Activated T-cell treated with anti-CD3 and anti-CD28 coated beads, Interleukin-2, amount 50 U/mL, for 4 hours (primary cell): ENCODE data around the gene NTNG1. TPM values are rescaled to one million over a fixed set of nuclear protein-coding genes. Genes with fewer than 3 reads are reported as not detected.

Experiments
- ATAC-seq, 2 donors: fragments of 200-7000 bp; cut with Tn5 transposase; one replicate each; pipeline ENCODE4 v1.10.0; 2021
- DNase-seq: peaks from one replicate; pipeline ENCODE4 v3.0.0-alpha.2; 2020
- H3K27me3 Mint-ChIP-seq: one replicate; pipeline ENCODE4 v1.8.0; 2021; ENCODE audit warnings: low read depth, mixed read lengths
- H3K36me3 Mint-ChIP-seq: one replicate; pipeline ENCODE4 v1.8.0; 2022; ENCODE audit warnings: mixed read lengths; ENCODE audit not compliant: insufficient read depth
- H3K4me1 Mint-ChIP-seq: one replicate; pipeline ENCODE4 v1.8.0; 2021; ENCODE audit warnings: low read depth, mixed read lengths
- H3K4me3 Mint-ChIP-seq: one replicate; pipeline ENCODE4 v1.8.0; 2021; ENCODE audit warnings: mild to moderate bottlenecking, moderate library complexity, mixed read lengths
- H3K9me3 Mint-ChIP-seq: one replicate; pipeline ENCODE4 v1.8.0; 2021; ENCODE audit warnings: mixed read lengths
- total RNA-seq, 3 donors: library from RNA; stranded (reverse); gene quantifications; one replicate each; pipeline ENCODE4 v1.2.1, GENCODE V29; 2021

Gene NTNG1
- total RNA-seq, 3 donors from 2014 or later: not detected

DNA sequence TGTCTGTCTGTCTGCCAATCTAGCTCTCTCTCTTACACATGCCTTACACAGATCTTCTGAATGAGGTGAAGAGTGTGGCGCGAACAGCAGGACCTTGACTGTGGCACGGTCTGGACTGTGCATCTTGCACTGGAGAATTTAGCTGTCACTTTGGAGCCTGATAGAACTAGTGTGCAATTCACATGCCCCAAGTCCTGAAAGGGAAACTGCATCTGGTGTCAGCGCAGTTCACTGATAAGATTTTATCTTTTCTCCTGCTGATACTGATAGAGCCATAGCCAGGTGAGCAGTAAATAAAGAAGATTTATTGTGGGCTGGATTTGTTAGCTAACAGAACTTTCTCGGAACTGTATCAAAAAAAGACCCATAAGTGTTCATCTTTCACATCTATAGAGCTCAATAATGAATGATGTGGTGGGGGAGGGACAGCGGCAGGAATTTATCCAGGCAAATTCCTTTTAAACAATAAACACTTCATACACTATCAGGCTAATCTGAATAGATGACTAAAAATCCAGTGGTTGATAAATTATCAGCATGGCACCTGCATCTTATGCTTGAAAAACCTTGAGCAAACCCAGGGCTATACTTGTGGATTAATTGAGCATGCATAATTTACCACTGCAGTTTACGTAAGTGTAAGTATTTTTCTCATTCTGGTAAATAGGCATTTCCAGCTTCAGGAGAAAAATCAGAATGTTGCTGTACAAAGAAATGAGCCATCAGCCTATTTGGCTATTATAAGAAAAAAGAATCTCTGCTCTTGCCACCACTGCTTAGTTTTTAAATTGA lies 104.1 kb downstream of the NTNG1 start:
- no peak for DNase-seq
- Mint-ChIP-seq H3K4me1 (no peaks in the 10 kb centered on the region), H3K36me3 (no peaks in the 10 kb centered on the region), H3K27me3 (peaks cover 2% of the 10 kb centered on the region), H3K9me3 (no peaks in the 10 kb centered on the region), H3K4me3 (no peak overlapping the region)
- ATAC-seq: no peak

DNA sequence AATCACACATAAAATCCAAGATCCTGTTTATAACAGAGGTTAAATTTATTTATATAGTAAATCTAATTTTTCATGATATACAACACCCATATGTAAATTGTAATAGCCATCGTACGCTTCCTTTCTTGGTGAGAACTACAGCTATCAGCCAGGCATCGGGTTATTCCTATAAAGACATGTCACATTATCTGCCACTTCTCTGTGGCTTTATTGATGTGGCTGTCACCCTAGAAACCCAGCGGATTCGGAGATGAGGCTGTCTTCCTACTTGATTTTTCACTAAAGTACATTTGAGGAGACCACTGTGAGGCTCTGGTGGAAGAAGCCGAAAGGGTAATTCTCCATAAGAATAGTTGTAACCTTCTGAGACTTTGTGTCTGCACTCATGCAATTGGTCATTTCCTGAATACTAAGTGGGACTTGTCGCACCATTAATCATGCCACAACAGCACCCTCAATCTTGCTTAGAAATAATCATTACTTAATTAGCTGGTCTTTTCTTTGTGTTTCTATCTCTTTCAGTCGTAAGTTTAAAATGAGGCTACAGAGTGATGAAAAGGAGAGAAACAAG lies 106.0 kb downstream of the NTNG1 start:
- Mint-ChIP-seq H3K4me1 (no peaks in the 10 kb centered on the region), H3K4me3 (no peak overlapping the region), H3K9me3 (no peaks in the 10 kb centered on the region), H3K27me3 (peaks cover under 1% of the 10 kb centered on the region), H3K36me3 (no peaks in the 10 kb centered on the region)
- no peak for DNase-seq
- ATAC-seq: no peak

DNA sequence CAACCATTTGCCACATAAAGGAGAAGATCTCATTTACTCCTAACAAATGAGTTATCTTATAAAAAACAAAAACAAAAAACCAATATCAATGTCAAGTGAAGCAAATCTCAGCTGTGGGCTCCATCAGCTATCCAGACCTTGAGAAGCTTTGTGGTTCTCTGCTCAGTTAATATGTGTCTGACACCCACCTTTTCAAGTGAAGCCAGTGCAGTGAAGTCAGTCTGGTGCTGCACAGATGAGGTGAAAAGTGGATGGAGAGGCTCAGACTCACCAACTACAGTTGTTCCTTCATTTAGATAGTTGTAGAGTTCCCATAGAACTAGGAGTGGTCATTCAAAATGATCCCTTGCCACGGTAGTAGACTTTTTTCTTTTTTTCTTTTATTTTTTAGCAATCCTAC lies 106.8 kb downstream of the NTNG1 start:
- ATAC-seq (no peak), DNase-seq (no peak)
- Mint-ChIP-seq H3K36me3 (no peaks in the 10 kb centered on the region), H3K9me3 (no peaks in the 10 kb centered on the region), H3K27me3 (no peaks in the 10 kb centered on the region), H3K4me1 (no peaks in the 10 kb centered on the region), H3K4me3 (no peak overlapping the region)

DNA sequence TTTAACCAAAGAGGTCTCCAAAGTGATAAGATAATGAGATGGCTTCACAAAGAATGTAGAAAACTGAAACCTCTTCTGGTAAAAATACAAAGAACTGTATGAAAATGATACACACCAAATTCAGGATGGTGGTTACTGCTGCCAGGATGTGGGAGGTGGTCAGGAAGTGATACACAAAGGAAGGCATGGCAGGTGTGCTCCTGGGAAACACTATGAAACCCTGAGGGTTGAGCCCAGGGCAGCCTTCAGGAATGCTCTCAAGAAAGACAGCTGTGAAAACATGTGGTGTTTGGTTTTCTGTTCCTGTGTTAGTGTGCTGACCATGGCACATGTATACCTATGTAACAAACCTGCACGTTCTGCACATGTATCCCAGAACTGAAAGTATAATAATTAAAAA lies 109.3 kb downstream of the NTNG1 start:
- Mint-ChIP-seq H3K27me3 (no peaks in the 10 kb centered on the region), H3K36me3 (no peaks in the 10 kb centered on the region), H3K4me1 (no peaks in the 10 kb centered on the region), H3K4me3 (no peak overlapping the region), H3K9me3 (no peaks in the 10 kb centered on the region)
- DNase-seq (no peak), ATAC-seq (no peak)

GRCh38 chr1:107251083-107251482 lies 110.2 kb downstream of the NTNG1 start:
- H3K4me3 Mint-ChIP-seq: no peak overlapping the region
- H3K4me1 Mint-ChIP-seq: no peaks in the 10 kb centered on the region
- ATAC-seq (no peak), DNase-seq (no peak)
- H3K9me3 Mint-ChIP-seq: no peaks in the 10 kb centered on the region
- H3K36me3 Mint-ChIP-seq: no peaks in the 10 kb centered on the region
- H3K27me3 Mint-ChIP-seq: no peaks in the 10 kb centered on the region

GRCh38 chr1:107251839-107252238 lies 111.0 kb downstream of the NTNG1 start:
- Mint-ChIP-seq H3K4me1 (no peaks in the 10 kb centered on the region), H3K4me3 (no peak overlapping the region), H3K27me3 (no peaks in the 10 kb centered on the region), H3K36me3 (no peaks in the 10 kb centered on the region), H3K9me3 (no peaks in the 10 kb centered on the region)
- no peak for ATAC-seq
- DNase-seq: no peak

DNA sequence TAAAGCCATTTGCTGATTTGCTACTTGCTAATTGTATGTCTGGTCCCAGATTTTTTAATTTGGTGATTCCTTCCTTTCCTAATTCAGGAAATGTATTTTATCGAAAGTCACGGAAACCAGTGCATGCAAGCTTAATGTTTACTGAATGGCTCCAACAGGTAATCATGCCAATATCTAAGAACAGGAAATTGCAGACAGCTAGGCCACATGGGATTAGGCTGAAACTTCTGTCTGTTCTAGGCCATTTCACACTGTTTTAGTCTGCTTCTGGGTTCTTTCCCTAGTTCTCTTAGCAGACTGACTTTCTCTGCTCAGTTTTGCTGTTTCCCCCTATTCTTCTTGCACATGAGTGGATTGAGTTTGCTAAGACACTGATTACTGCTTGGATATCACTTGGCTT lies 111.4 kb downstream of the NTNG1 start:
- no peaks in the 10 kb centered on the region for H3K4me1 Mint-ChIP-seq
- no peaks in the 10 kb centered on the region for H3K9me3 Mint-ChIP-seq
- no peaks in the 10 kb centered on the region for H3K27me3 Mint-ChIP-seq
- ATAC-seq (no peak), DNase-seq (no peak)
- H3K36me3 Mint-ChIP-seq: no peaks in the 10 kb centered on the region
- no peak overlapping the region for H3K4me3 Mint-ChIP-seq

GRCh38 chr1:107254306-107254705 lies 113.5 kb downstream of the NTNG1 start:
- ATAC-seq (no peak), DNase-seq (no peak)
- H3K9me3 Mint-ChIP-seq: no peaks in the 10 kb centered on the region
- no peaks in the 10 kb centered on the region for H3K27me3 Mint-ChIP-seq
- H3K36me3 Mint-ChIP-seq: no peaks in the 10 kb centered on the region
- H3K4me3 Mint-ChIP-seq: no peak overlapping the region
- H3K4me1 Mint-ChIP-seq: no peaks in the 10 kb centered on the region

- Mint-ChIP-seq H3K4me1 (no peaks in the 10 kb centered on the region), H3K27me3 (no peaks in the 10 kb centered on the region)
- no peak for ATAC-seq
Observed at GRCh38 chr1:107255469-107255868, 114.6 kb downstream of the NTNG1 start.

GRCh38 chr1:107262467-107263286 lies 121.8 kb downstream of the NTNG1 start:
- DNase-seq (no peak), ATAC-seq (no peak)
- H3K4me1 Mint-ChIP-seq: no peaks in the 10 kb centered on the region
- H3K36me3 Mint-ChIP-seq: no peaks in the 10 kb centered on the region
- no peaks in the 10 kb centered on the region for H3K9me3 Mint-ChIP-seq
- H3K4me3 Mint-ChIP-seq: no peak overlapping the region
- H3K27me3 Mint-ChIP-seq: no peaks in the 10 kb centered on the region

More at GRCh38 chr1:107255469-107255868, 114.6 kb downstream of the NTNG1 start:
- DNase-seq: no peak
- Mint-ChIP-seq H3K9me3 (no peaks in the 10 kb centered on the region), H3K4me3 (no peak overlapping the region), H3K36me3 (no peaks in the 10 kb centered on the region)

DNA sequence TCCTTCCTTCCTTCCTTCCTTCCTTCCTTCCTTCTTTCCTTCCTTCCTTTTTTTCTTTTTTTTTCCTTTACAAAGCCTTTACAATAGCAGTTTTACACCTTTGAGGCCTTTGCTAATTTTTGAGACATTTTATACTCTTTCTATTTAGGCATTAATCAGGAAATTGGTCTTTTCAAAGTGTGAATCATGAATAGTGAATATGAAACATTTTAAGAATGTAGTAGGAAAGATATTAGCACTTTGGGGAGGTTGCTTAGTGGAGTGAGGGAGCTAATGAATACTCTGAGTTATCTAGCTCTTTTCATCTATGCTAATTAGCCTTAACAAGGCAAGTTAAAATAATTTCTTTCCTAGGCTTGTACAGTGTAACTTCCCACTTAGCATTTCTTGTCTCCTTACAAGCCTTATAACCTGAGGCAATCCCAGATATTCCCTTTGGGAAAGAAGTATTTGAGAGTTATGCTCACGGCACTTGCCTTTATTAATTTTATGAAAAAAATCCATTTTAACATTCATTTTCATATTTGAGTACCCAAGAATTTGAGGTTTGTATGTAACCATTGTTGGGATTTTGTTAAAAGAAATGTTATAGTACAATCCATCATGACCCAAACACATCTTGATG lies 122.6 kb downstream of the NTNG1 start:
- no peaks in the 10 kb centered on the region for H3K9me3 Mint-ChIP-seq

DNA sequence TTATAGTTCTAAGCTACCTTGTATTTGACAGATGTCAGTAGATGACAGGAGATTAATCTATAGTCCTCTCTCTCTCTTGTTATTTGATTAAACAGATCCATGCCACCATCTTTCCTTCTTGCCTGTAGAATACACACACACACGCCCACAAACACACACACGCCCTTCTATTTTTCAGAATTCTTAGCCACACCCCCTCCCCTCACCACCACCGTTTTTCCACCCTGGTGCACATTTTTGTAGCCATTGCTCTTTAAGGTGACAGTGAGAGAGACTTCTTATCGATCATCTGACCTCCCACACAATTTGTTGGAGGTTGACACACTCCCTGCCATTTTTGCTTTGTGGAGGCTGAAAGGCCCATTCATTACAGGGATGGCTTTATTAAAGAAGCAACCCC lies 123.2 kb downstream of the NTNG1 start:
- no peak for DNase-seq
- no peak for ATAC-seq
- Mint-ChIP-seq H3K4me1 (no peaks in the 10 kb centered on the region), H3K27me3 (no peaks in the 10 kb centered on the region), H3K9me3 (no peaks in the 10 kb centered on the region), H3K36me3 (no peaks in the 10 kb centered on the region), H3K4me3 (no peak overlapping the region)

More for the DNA sequence above, 122.6 kb downstream of the NTNG1 start:
- Mint-ChIP-seq H3K27me3 (no peaks in the 10 kb centered on the region), H3K36me3 (no peaks in the 10 kb centered on the region), H3K4me1 (no peaks in the 10 kb centered on the region), H3K4me3 (no peak overlapping the region)
- no peak for DNase-seq
- ATAC-seq: no peak

DNA sequence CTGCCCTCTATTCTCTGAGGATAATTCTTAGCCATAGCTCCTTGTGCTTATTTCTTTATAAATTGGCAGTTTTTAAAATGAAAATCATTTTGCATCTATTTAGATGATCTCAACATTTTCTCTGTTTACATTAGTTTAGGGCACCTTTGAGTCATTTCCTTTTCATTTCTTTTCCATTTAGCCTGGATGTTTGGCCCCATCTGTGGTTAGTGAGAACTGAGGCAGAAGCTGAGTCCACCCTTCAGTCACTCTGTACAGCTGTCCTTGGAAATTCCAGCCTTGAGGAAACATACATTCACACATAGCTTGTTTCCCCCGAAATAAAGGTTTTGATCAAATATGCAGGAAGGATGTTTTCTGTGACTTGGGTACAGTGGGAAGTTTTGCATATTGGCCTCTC lies 123.7 kb downstream of the NTNG1 start:
- Mint-ChIP-seq H3K4me1 (no peaks in the 10 kb centered on the region), H3K27me3 (no peaks in the 10 kb centered on the region), H3K9me3 (no peaks in the 10 kb centered on the region), H3K4me3 (no peak overlapping the region), H3K36me3 (no peaks in the 10 kb centered on the region)
- DNase-seq (no peak), ATAC-seq (no peak)

DNA sequence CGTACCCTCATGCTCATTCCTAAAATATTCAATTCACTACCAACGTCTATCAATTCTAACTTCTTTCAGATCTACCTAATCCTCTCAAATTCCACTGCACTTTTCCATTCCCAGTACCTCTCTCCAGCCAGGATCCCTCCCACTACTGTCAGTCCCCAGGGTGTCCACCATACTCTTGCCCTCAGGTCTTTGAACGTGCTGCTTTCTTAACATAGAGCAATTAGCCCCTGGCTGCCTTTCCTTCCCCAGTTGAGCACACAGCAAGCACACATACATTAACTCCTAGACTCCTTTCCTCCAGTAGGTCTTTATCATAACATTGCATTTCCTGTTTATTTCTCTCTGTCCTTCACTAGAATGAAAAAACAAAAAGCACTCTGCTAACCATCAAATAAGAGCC lies 126.7 kb downstream of the NTNG1 start:
- DNase-seq: no peak
- Mint-ChIP-seq H3K9me3 (no peaks in the 10 kb centered on the region), H3K27me3 (no peaks in the 10 kb centered on the region), H3K4me3 (no peak overlapping the region), H3K4me1 (no peaks in the 10 kb centered on the region), H3K36me3 (no peaks in the 10 kb centered on the region)
- no peak for ATAC-seq
